ENCODE measurements around the gene SLC16A2. TPM values are rescaled to one million over a fixed set of nuclear protein-coding genes. Genes with fewer than 3 reads are reported as not detected.

The SLC16A2 gene
- total RNA-seq, 1 experiment from 2014 or later, result 0.32 TPM

DNA sequence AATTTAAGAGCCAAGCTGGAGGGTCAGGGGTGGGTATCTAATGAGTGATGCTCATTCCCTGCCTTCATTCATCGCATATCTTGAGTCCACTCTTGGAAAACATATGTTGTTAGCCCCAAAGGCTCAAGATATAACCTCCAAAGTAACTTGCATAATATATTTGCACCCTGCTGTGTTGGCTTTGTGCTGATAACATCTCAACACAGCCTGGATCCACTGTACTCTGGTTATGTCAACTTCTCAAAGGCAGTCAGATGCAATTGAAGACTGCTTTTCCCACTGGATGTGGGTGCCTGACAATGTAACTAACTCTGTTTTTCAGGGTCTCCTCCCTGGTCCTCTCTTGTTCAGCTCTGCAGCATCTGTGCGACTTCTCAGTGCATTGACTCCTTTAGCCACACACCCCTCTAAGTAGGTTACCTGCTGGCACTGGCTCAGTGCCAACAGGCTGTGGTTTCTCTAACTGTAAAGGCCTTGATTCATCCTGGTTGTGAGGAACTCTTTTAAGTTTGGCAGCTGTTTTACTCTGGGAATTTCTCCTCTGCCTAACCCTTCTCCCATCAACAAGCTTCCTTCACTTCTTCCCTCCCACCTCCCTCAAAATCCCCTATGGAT is 28.1 kb downstream of the SLC16A2 start:
- Histone ChIP-seq H2AFZ (ENCODE audit: low read depth, low read length, poor library complexity, severe bottlenecking) (no peak overlapping the region), H3K4me2 (ENCODE audit: low read length) (0 out of 2 replicates have a peak overlapping the region, but pooled peaks have one; percentile 6), H3K4me1 (ENCODE audit: control insufficient read depth in 1 of 2, insufficient read depth in 2 of 2, low read length in 2 of 2) (peaks cover 10 to 22% of the 10 kb centered on the region in 2 experiments; a peak in 3 of 4 replicates), H3K9me2 (ENCODE audit: insufficient read depth) (no peaks in the 10 kb centered on the region), H3K36me3 (ENCODE audit: control insufficient read depth in 1 of 2, insufficient read depth in 2 of 2, low read length in 2 of 2) (no peaks in the 10 kb centered on the region), H3K9me3 (ENCODE audit: control insufficient read depth in 1 of 2, insufficient read depth in 1 of 2, low read depth in 1 of 2, low read length in 2 of 2) (no peaks in the 10 kb centered on the region), H3K27me3 (ENCODE audit: insufficient read depth, low read length) (no peaks in the 10 kb centered on the region), H3K4me3 (replicated peaks in 1 of 2; ENCODE audit: low read depth in 1 of 2, low read length in 2 of 2) (no peak overlapping the region), H3K9ac (ENCODE audit: low read length) (no peak overlapping the region), H3K27ac (ENCODE audit: low read depth, low read length) (no peak overlapping the region), H4K20me1 (ENCODE audit: insufficient read depth) (no peaks in the 10 kb centered on the region), H3K79me2 (ENCODE audit: insufficient read depth, low read length) (no peaks in the 10 kb centered on the region)
- ChIA-PET RAD21 (ENCODE audit: low non-redundant PET in 1 of 2, low total read pairs in 2 of 2, uncharacterized antibody in 2 of 2, unreplicated experiment in 2 of 2) (no interaction called here), POLR2A (no interaction called here), CTCF (no interaction called here)
- TF ChIP-seq SP1 (IDR thresholded peaks at IDR 0.05; ENCODE audit: low read depth), result no peak
- peak; percentile 24 for TF ChIP-seq TCF7L2 (IDR thresholded peaks at IDR 0.05; ENCODE audit: borderline replicate concordance, extremely low read depth, insufficient read depth, insufficient read length)
- peak; percentile 87 for ATAC-seq
- intact Hi-C loops (cut with micrococcal nuclease), result no loop called here
- no TSS peak for BruUV-seq (replicated peaks)
- DNase-seq (ENCODE audit: low read depth, low spot score), result peak; percentile 35

DNA sequence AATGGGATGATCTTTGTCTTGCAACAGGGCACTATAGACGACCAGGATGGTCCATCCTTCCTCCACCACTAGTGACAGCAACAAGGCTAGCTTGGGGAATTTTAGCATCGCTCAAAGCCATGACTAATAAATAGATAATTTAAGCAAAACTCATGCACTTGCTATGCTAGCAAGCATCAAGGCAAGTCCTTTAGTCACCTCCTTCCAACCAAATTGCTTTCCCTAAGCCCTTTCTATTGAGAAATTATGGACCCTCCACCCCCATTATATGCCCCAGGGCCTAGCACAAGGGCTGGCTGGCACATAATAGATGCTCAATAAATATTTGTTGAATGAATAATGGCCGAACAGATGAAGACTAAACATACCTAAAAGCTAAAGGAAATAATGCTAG is 28.6 kb downstream of the SLC16A2 start:
- peaks cover 10 to 22% of the 10 kb centered on the region in 2 experiments; a peak in 3 of 4 replicates for H3K4me1 ChIP-seq (ENCODE audit: control insufficient read depth in 1 of 2, insufficient read depth in 2 of 2, low read length in 2 of 2)
- no peaks in the 10 kb centered on the region for H3K9me3 ChIP-seq (ENCODE audit: control insufficient read depth in 1 of 2, insufficient read depth in 1 of 2, low read depth in 1 of 2, low read length in 2 of 2)
- no TSS peak for BruUV-seq (replicated peaks)
- no peak overlapping the region for H3K9ac ChIP-seq (ENCODE audit: low read length)
- 0 out of 2 replicates have a peak overlapping the region, but pooled peaks have one; percentile 6 for H3K4me2 ChIP-seq (ENCODE audit: low read length)
- ChIA-PET RAD21 (ENCODE audit: low non-redundant PET in 1 of 2, low total read pairs in 2 of 2, uncharacterized antibody in 2 of 2, unreplicated experiment in 2 of 2) (no interaction called here), POLR2A (no interaction called here), CTCF (no interaction called here)
- H3K27me3 ChIP-seq (ENCODE audit: insufficient read depth, low read length), result no peaks in the 10 kb centered on the region
- H3K9me2 ChIP-seq (ENCODE audit: insufficient read depth), result no peaks in the 10 kb centered on the region
- H3K36me3 ChIP-seq (ENCODE audit: control insufficient read depth in 1 of 2, insufficient read depth in 2 of 2, low read length in 2 of 2), result no peaks in the 10 kb centered on the region
- intact Hi-C loops (cut with micrococcal nuclease), result no loop called here
- no peak overlapping the region for H2AFZ ChIP-seq (ENCODE audit: low read depth, low read length, poor library complexity, severe bottlenecking)
- H3K27ac ChIP-seq (ENCODE audit: low read depth, low read length), result no peak overlapping the region
- no peak overlapping the region for H3K4me3 ChIP-seq (replicated peaks in 1 of 2; ENCODE audit: low read depth in 1 of 2, low read length in 2 of 2)
- ATAC-seq (peak; percentile 57), DNase-seq (ENCODE audit: low read depth, low spot score) (no peak)
- TF ChIP-seq JUND (IDR thresholded peaks at IDR 0.05), result no peak
- TF ChIP-seq CBX3 (IDR thresholded peaks at IDR 0.05; ENCODE audit: low read depth), result no peak
- TF ChIP-seq FOSL1 (IDR thresholded peaks at IDR 0.05; ENCODE audit: low read depth), result no peak
- no peak for TF ChIP-seq POLR2A (IDR thresholded peaks at IDR 0.05; ENCODE audit: borderline replicate concordance, extremely low read depth, insufficient read depth, insufficient read length)
- TF ChIP-seq SP1 (IDR thresholded peaks at IDR 0.05; ENCODE audit: low read depth), result no peak
- H4K20me1 ChIP-seq (ENCODE audit: insufficient read depth), result no peaks in the 10 kb centered on the region
- H3K79me2 ChIP-seq (ENCODE audit: insufficient read depth, low read length), result no peaks in the 10 kb centered on the region

All from HCT116 (cell line).